ENCODE results near the gene CHMP1A. TPM values are rescaled to one million over a fixed set of nuclear protein-coding genes. Genes with fewer than 3 reads are reported as not detected.

The CHMP1A gene
- total and polyA plus RNA-seq, 7 experiments from 2014 or later, result 54.7 to 99.0 (median 65.8) TPM

GRCh38 chr16:89623511-89624261, 33.8 kb downstream of the CHMP1A start:
- no peak overlapping the region for H3K27ac Mint-ChIP-seq

GRCh38 chr16:89621698-89622409, 35.7 kb downstream of the CHMP1A start:
- H3K9me3 Mint-ChIP-seq, result peaks cover 0 to 4% (median 0%) of the 10 kb centered on the region in 11 donors
- peaks cover 2 to 9% (median 5%) of the 10 kb centered on the region in 7 donors for H3K4me1 Mint-ChIP-seq
- Histone ChIP-seq H3K27me3 (ENCODE audit: control insufficient read depth in 2 of 2, insufficient read depth in 2 of 2, low read length in 2 of 2) (no peaks in the 10 kb centered on the region), H3K4me1 (ENCODE audit: control insufficient read depth in 2 of 2, insufficient read depth in 2 of 2, low read length in 2 of 2) (peaks cover 0 to 5% of the 10 kb centered on the region in 2 donors), H3K9me3 (ENCODE audit: control insufficient read depth in 2 of 3, low read length in 3 of 3) (no peaks in the 10 kb centered on the region), H3K36me3 (ENCODE audit: control insufficient read depth in 2 of 3, insufficient read depth in 3 of 3, low read length in 3 of 3) (no peaks in the 10 kb centered on the region), H3K4me3 (ENCODE audit: low read length) (no peak overlapping the region), H3K27ac (ENCODE audit: low read depth, low read length) (no peak overlapping the region)
- DNase-seq (no peak), ATAC-seq (no peak)
- ChIA-PET POLR2A (no interaction called here), CTCF (no interaction called here)
- peaks cover 0 to 16% (median 10%) of the 10 kb centered on the region in 5 donors for H3K27me3 Mint-ChIP-seq
- intact Hi-C loops (cut with micrococcal nuclease), result no loop called here
- no peak overlapping the region for H3K4me3 Mint-ChIP-seq
- no peak overlapping the region for H3K27ac Mint-ChIP-seq
- no peaks in the 10 kb centered on the region for H3K36me3 Mint-ChIP-seq

More at GRCh38 chr16:89623511-89624261, 33.8 kb downstream of the CHMP1A start:
- Histone ChIP-seq H3K27ac (ENCODE audit: low read depth, low read length) (no peak overlapping the region), H3K27me3 (ENCODE audit: control insufficient read depth in 2 of 2, insufficient read depth in 2 of 2, low read length in 2 of 2) (no peaks in the 10 kb centered on the region), H3K4me3 (ENCODE audit: low read length) (no peak overlapping the region), H3K36me3 (ENCODE audit: control insufficient read depth in 2 of 3, insufficient read depth in 3 of 3, low read length in 3 of 3) (no peaks in the 10 kb centered on the region), H3K9me3 (ENCODE audit: control insufficient read depth in 2 of 3, low read length in 3 of 3) (no peaks in the 10 kb centered on the region), H3K4me1 (ENCODE audit: control insufficient read depth in 2 of 2, insufficient read depth in 2 of 2, low read length in 2 of 2) (no peaks in the 10 kb centered on the region)
- Mint-ChIP-seq H3K4me3 (no peak overlapping the region), H3K36me3 (no peaks in the 10 kb centered on the region), H3K9me3 (peaks cover 0 to 2% (median 0%) of the 10 kb centered on the region in 11 donors), H3K4me1 (peaks cover 0 to 4% (median 0%) of the 10 kb centered on the region in 7 donors), H3K27me3 (peaks cover 0 to 16% (median 10%) of the 10 kb centered on the region in 5 donors)
- intact Hi-C loops (cut with micrococcal nuclease), result no loop called here
- ChIA-PET CTCF (no interaction called here), POLR2A (no interaction called here)
- ATAC-seq (no peak), DNase-seq (no peak)

GRCh38 chr16:89621136-89621697, 36.3 kb downstream of the CHMP1A start:
- H3K36me3 Mint-ChIP-seq, result peaks cover 0 to 4% (median 0%) of the 10 kb centered on the region in 5 donors
- peaks cover 6 to 16% (median 11%) of the 10 kb centered on the region in 7 donors for H3K4me1 Mint-ChIP-seq
- Histone ChIP-seq H3K9me3 (ENCODE audit: control insufficient read depth in 2 of 3, low read length in 3 of 3) (no peaks in the 10 kb centered on the region), H3K27me3 (ENCODE audit: control insufficient read depth in 2 of 2, insufficient read depth in 2 of 2, low read length in 2 of 2) (no peaks in the 10 kb centered on the region), H3K27ac (ENCODE audit: low read depth, low read length) (no peak overlapping the region), H3K4me3 (ENCODE audit: low read length) (no peak overlapping the region), H3K36me3 (ENCODE audit: control insufficient read depth in 2 of 3, insufficient read depth in 3 of 3, low read length in 3 of 3) (no peaks in the 10 kb centered on the region), H3K4me1 (ENCODE audit: control insufficient read depth in 2 of 2, insufficient read depth in 2 of 2, low read length in 2 of 2) (peaks cover 0 to 10% of the 10 kb centered on the region in 2 donors)
- peak overlapping the region in 1 of 9 donors; percentile 55 for H3K27ac Mint-ChIP-seq
- ChIA-PET POLR2A (no interaction called here), CTCF (no interaction called here)
- H3K4me3 Mint-ChIP-seq, result no peak overlapping the region
- peaks cover 0 to 16% (median 10%) of the 10 kb centered on the region in 5 donors for H3K27me3 Mint-ChIP-seq
- ATAC-seq (no peak), DNase-seq (no peak)
- intact Hi-C loops (cut with micrococcal nuclease), result no loop called here
- H3K9me3 Mint-ChIP-seq, result peaks cover 0 to 8% (median 0%) of the 10 kb centered on the region in 11 donors

GRCh38 chr16:89620406-89620841, 37.1 kb downstream of the CHMP1A start:
- intact Hi-C loops (cut with micrococcal nuclease), result no loop called here
- ATAC-seq, result no peak
- Mint-ChIP-seq H3K9me3 (peaks cover 0 to 8% (median 0%) of the 10 kb centered on the region in 11 donors), H3K27me3 (peaks cover 0 to 16% (median 10%) of the 10 kb centered on the region in 5 donors), H3K4me3 (no peak overlapping the region), H3K4me1 (peaks cover 6 to 18% (median 13%) of the 10 kb centered on the region in 7 donors), H3K36me3 (peaks cover 0 to 4% (median 0%) of the 10 kb centered on the region in 5 donors), H3K27ac (no peak overlapping the region)
- Histone ChIP-seq H3K4me1 (ENCODE audit: control insufficient read depth in 2 of 2, insufficient read depth in 2 of 2, low read length in 2 of 2) (peaks cover 0 to 10% of the 10 kb centered on the region in 2 donors), H3K9me3 (ENCODE audit: control insufficient read depth in 2 of 3, low read length in 3 of 3) (no peaks in the 10 kb centered on the region), H3K27me3 (ENCODE audit: control insufficient read depth in 2 of 2, insufficient read depth in 2 of 2, low read length in 2 of 2) (no peaks in the 10 kb centered on the region), H3K27ac (ENCODE audit: low read depth, low read length) (no peak overlapping the region), H3K36me3 (ENCODE audit: control insufficient read depth in 2 of 3, insufficient read depth in 3 of 3, low read length in 3 of 3) (no peaks in the 10 kb centered on the region), H3K4me3 (ENCODE audit: low read length) (no peak overlapping the region)
- DNase-seq, result no peak
- CTCF ChIA-PET, result no interaction called here
- POLR2A ChIA-PET, result no interaction called here

GRCh38 chr16:89619840-89620239, 37.7 kb downstream of the CHMP1A start:
- Mint-ChIP-seq H3K9me3 (peaks cover 0 to 8% (median 0%) of the 10 kb centered on the region in 11 donors), H3K4me3 (no peak overlapping the region), H3K36me3 (peaks cover 0 to 4% (median 0%) of the 10 kb centered on the region in 5 donors), H3K27me3 (peaks cover 0 to 12% (median 10%) of the 10 kb centered on the region in 5 donors), H3K4me1 (peaks cover 6 to 20% (median 13%) of the 10 kb centered on the region in 7 donors), H3K27ac (no peak overlapping the region)
- no peak for ATAC-seq
- no peak for DNase-seq
- CTCF ChIA-PET, result no interaction called here
- Histone ChIP-seq H3K4me3 (ENCODE audit: low read length) (no peak overlapping the region), H3K27me3 (ENCODE audit: control insufficient read depth in 2 of 2, insufficient read depth in 2 of 2, low read length in 2 of 2) (no peaks in the 10 kb centered on the region), H3K27ac (ENCODE audit: low read depth, low read length) (no peak overlapping the region), H3K4me1 (ENCODE audit: control insufficient read depth in 2 of 2, insufficient read depth in 2 of 2, low read length in 2 of 2) (peaks cover 0 to 10% of the 10 kb centered on the region in 2 donors), H3K36me3 (ENCODE audit: control insufficient read depth in 2 of 3, insufficient read depth in 3 of 3, low read length in 3 of 3) (no peaks in the 10 kb centered on the region), H3K9me3 (ENCODE audit: control insufficient read depth in 2 of 3, low read length in 3 of 3) (no peaks in the 10 kb centered on the region)
- POLR2A ChIA-PET, result no interaction called here
- intact Hi-C loops (cut with micrococcal nuclease), result no loop called here

GRCh38 chr16:89618109-89618998, 39.2 kb downstream of the CHMP1A start:
- Histone ChIP-seq H3K9me3 (ENCODE audit: control insufficient read depth in 2 of 3, low read length in 3 of 3) (no peaks in the 10 kb centered on the region), H3K4me1 (ENCODE audit: control insufficient read depth in 2 of 2, insufficient read depth in 2 of 2, low read length in 2 of 2) (peaks cover 0 to 10% of the 10 kb centered on the region in 2 donors), H3K36me3 (ENCODE audit: control insufficient read depth in 2 of 3, insufficient read depth in 3 of 3, low read length in 3 of 3) (no peaks in the 10 kb centered on the region), H3K27me3 (ENCODE audit: control insufficient read depth in 2 of 2, insufficient read depth in 2 of 2, low read length in 2 of 2) (no peaks in the 10 kb centered on the region), H3K4me3 (ENCODE audit: low read length) (no peak overlapping the region), H3K27ac (ENCODE audit: low read depth, low read length) (no peak overlapping the region)
- Mint-ChIP-seq H3K36me3 (peaks cover 0 to 4% (median 0%) of the 10 kb centered on the region in 5 donors), H3K4me3 (no peak overlapping the region), H3K4me1 (peaks cover 6 to 18% (median 13%) of the 10 kb centered on the region in 7 donors), H3K9me3 (peaks cover 0 to 8% (median 0%) of the 10 kb centered on the region in 11 donors), H3K27ac (no peak overlapping the region), H3K27me3 (peaks cover 0 to 4% (median 1%) of the 10 kb centered on the region in 5 donors)
- CTCF ChIA-PET, result no interaction called here
- ATAC-seq (no peak), DNase-seq (no peak)
- POLR2A ChIA-PET, result no interaction called here
- intact Hi-C loops (cut with micrococcal nuclease), result no loop called here
